ENCODE results near the gene LCP2. TPM values are rescaled to one million over a fixed set of nuclear protein-coding genes. Genes with fewer than 3 reads are reported as not detected.

The LCP2 gene
- total and polyA plus RNA-seq, 10 of the 15 experiments (the other 5 are each of a cell fraction or from before 2014, with no cell fraction given): 8.0 to 50.5 (median 20.6) TPM

- TF ChIP-seq PRDM15 (CRISPR knock-in tag; IDR thresholded peaks at IDR 0.05) (no peak), JUNB (IDR thresholded peaks at IDR 0.05) (peak; percentile 35; the same call in 1 of the 2 replicates), RELA (IDR thresholded peaks at IDR 0.05; ENCODE audit: borderline replicate concordance, partially characterized antibody) (no peak), IKZF1 (conservative IDR thresholded peaks at IDR 0.05) (peak; percentile 50; the same call in 1 of the 2 replicates), E2F4 (IDR thresholded peaks at IDR 0.05; ENCODE audit: low read depth, low read length) (no peak), POLR2AphosphoS5 (IDR thresholded peaks at IDR 0.05; ENCODE audit: low read length) (no peak), MLLT1 (IDR thresholded peaks at IDR 0.05) (no peak), SP1 (IDR thresholded peaks at IDR 0.05; ENCODE audit: low read depth, low read length) (no peak), MTA3 (IDR thresholded peaks at IDR 0.05; ENCODE audit: borderline replicate concordance, low read length) (no peak), PML (IDR thresholded peaks at IDR 0.05; ENCODE audit: low read length) (no peak), EP300 (IDR thresholded peaks at IDR 0.05; ENCODE audit: borderline replicate concordance in 1 of 2, control insufficient read depth in 1 of 2, low read depth in 2 of 2, low read length in 2 of 2) (no peak), EGR1 (IDR thresholded peaks at IDR 0.05; ENCODE audit: borderline replicate concordance in 1 of 2, low read depth in 2 of 2, low read length in 2 of 2) (no peak), ZBTB33 (IDR thresholded peaks at IDR 0.05) (no peak), EZH2 (IDR thresholded peaks at IDR 0.05; ENCODE audit: borderline replicate concordance, control insufficient read depth, low read depth, low read length) (no peak)
- TF ChIP-seq, protein P1, sequence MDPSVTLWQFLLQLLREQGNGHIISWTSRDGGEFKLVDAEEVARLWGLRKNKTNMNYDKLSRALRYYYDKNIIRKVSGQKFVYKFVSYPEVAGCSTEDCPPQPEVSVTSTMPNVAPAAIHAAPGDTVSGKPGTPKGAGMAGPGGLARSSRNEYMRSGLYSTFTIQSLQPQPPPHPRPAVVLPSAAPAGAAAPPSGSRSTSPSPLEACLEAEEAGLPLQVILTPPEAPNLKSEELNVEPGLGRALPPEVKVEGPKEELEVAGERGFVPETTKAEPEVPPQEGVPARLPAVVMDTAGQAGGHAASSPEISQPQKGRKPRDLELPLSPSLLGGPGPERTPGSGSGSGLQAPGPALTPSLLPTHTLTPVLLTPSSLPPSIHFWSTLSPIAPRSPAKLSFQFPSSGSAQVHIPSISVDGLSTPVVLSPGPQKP (IDR thresholded peaks at IDR 0.05; ENCODE audit: low read depth, low read length): no peak
- TF ChIP-seq, protein P2, sequence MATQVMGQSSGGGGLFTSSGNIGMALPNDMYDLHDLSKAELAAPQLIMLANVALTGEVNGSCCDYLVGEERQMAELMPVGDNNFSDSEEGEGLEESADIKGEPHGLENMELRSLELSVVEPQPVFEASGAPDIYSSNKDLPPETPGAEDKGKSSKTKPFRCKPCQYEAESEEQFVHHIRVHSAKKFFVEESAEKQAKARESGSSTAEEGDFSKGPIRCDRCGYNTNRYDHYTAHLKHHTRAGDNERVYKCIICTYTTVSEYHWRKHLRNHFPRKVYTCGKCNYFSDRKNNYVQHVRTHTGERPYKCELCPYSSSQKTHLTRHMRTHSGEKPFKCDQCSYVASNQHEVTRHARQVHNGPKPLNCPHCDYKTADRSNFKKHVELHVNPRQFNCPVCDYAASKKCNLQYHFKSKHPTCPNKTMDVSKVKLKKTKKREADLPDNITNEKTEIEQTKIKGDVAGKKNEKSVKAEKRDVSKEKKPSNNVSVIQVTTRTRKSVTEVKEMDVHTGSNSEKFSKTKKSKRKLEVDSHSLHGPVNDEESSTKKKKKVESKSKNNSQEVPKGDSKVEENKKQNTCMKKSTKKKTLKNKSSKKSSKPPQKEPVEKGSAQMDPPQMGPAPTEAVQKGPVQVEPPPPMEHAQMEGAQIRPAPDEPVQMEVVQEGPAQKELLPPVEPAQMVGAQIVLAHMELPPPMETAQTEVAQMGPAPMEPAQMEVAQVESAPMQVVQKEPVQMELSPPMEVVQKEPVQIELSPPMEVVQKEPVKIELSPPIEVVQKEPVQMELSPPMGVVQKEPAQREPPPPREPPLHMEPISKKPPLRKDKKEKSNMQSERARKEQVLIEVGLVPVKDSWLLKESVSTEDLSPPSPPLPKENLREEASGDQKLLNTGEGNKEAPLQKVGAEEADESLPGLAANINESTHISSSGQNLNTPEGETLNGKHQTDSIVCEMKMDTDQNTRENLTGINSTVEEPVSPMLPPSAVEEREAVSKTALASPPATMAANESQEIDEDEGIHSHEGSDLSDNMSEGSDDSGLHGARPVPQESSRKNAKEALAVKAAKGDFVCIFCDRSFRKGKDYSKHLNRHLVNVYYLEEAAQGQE (IDR thresholded peaks at IDR 0.05; ENCODE audit: low read depth, low read length): no peak
Measured at GRCh38 chr5:170306381-170306831, 8.8 kb upstream of the LCP2 start (continued).
